ENCODE results near the gene TNFRSF1B. TPM values are rescaled to one million over a fixed set of nuclear protein-coding genes. Genes with fewer than 3 reads are reported as not detected.

The TNFRSF1B gene
- total and polyA plus RNA-seq, 9 of the 15 experiments (the other 6 are each of a cell fraction or from before 2014, with no cell fraction given): 8.8 to 91.3 (median 36.0) TPM

DNA sequence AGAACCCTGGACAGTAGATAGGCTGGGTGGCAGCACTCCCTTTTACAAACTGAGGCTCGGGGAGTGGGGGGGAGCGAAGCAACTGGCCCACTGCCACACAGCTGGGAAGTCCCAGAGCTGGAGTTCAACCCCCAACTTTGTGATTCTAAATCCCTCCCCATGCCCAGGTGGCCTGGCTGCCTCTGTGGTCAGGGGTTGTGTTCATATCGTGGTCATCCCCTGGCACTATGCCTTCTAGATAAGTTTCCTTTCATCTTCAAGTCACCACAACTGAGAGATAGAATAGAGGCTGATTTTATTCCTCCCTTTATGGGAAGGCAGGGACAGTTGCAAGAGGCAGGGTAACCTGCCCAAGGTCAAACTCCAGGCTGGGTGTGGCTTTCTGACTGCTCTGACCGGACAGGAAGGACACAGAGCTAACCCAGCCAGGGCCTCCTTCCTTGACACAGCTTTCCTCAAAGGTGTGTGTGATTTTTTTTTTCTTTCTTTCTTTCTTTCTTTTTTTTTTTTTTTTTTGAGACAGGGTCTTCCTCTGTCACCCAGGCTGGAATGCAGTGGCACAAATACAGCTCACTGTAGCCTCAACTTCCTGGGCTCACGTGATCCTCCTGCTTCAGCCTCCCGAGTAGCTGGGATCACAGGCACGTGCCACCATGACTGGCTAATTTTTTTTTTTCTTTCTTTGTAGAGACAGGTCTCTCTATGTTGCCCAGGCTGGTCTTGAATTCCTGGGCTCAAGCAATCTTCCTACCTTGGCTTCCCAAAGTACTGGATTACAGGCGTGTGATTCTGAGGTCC is 18.4 kb upstream of the TNFRSF1B start (continued):
- TF ChIP-seq SAFB (IDR thresholded peaks at IDR 0.05; ENCODE audit: borderline replicate concordance, low read depth, low read length) (no peak), NFIC (IDR thresholded peaks at IDR 0.05) (0 out of 2 replicates have a peak, but pooled peaks have one; percentile 32), DNMT1 (IDR thresholded peaks at IDR 0.05) (no peak), CSDE1 (IDR thresholded peaks at IDR 0.05) (no peak), RNF2 (IDR thresholded peaks at IDR 0.05) (no peak), NUFIP1 (IDR thresholded peaks at IDR 0.05; ENCODE audit: partially characterized antibody) (no peak), ZFPM2 (CRISPR knock-in tag; IDR thresholded peaks at IDR 0.05) (no peak), ESRRA (IDR thresholded peaks at IDR 0.05; ENCODE audit: borderline replicate concordance, low read depth) (peak; percentile 93), HOXB6 (CRISPR knock-in tag; IDR thresholded peaks at IDR 0.05; ENCODE audit: borderline replicate concordance) (no peak), HDAC8 (tag; IDR thresholded peaks at IDR 0.05) (no peak)
- TF ChIP-seq, protein P1, sequence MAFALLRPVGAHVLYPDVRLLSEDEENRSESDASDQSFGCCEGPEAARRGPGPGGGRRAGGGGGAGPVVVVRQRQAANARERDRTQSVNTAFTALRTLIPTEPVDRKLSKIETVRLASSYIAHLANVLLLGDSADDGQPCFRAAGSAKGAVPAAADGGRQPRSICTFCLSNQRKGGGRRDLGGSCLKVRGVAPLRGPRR (CRISPR knock-in tag; IDR thresholded peaks at IDR 0.05): no peak
- TF ChIP-seq, protein P2, sequence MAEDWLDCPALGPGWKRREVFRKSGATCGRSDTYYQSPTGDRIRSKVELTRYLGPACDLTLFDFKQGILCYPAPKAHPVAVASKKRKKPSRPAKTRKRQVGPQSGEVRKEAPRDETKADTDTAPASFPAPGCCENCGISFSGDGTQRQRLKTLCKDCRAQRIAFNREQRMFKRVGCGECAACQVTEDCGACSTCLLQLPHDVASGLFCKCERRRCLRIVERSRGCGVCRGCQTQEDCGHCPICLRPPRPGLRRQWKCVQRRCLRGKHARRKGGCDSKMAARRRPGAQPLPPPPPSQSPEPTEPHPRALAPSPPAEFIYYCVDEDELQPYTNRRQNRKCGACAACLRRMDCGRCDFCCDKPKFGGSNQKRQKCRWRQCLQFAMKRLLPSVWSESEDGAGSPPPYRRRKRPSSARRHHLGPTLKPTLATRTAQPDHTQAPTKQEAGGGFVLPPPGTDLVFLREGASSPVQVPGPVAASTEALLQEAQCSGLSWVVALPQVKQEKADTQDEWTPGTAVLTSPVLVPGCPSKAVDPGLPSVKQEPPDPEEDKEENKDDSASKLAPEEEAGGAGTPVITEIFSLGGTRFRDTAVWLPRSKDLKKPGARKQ (CRISPR knock-in tag; IDR thresholded peaks at IDR 0.05): no peak
- TF ChIP-seq, protein P3, sequence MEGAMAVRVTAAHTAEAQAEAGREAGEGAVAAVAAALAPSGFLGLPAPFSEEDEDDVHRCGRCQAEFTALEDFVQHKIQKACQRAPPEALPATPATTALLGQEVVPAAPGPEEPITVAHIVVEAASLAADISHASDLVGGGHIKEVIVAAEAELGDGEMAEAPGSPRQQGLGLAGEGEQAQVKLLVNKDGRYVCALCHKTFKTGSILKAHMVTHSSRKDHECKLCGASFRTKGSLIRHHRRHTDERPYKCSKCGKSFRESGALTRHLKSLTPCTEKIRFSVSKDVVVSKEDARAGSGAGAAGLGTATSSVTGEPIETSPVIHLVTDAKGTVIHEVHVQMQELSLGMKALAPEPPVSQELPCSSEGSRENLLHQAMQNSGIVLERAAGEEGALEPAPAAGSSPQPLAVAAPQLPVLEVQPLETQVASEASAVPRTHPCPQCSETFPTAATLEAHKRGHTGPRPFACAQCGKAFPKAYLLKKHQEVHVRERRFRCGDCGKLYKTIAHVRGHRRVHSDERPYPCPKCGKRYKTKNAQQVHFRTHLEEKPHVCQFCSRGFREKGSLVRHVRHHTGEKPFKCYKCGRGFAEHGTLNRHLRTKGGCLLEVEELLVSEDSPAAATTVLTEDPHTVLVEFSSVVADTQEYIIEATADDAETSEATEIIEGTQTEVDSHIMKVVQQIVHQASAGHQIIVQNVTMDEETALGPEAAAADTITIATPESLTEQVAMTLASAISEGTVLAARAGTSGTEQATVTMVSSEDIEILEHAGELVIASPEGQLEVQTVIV (CRISPR knock-in tag; IDR thresholded peaks at IDR 0.05; ENCODE audit: borderline replicate concordance): no peak
- TF ChIP-seq, protein P4, sequence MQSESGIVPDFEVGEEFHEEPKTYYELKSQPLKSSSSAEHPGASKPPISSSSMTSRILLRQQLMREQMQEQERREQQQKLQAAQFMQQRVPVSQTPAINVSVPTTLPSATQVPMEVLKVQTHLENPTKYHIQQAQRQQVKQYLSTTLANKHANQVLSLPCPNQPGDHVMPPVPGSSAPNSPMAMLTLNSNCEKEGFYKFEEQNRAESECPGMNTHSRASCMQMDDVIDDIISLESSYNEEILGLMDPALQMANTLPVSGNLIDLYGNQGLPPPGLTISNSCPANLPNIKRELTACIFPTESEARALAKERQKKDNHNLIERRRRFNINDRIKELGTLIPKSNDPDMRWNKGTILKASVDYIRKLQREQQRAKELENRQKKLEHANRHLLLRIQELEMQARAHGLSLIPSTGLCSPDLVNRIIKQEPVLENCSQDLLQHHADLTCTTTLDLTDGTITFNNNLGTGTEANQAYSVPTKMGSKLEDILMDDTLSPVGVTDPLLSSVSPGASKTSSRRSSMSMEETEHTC (IDR thresholded peaks at IDR 0.05): no peak
- TF ChIP-seq, protein P5, sequence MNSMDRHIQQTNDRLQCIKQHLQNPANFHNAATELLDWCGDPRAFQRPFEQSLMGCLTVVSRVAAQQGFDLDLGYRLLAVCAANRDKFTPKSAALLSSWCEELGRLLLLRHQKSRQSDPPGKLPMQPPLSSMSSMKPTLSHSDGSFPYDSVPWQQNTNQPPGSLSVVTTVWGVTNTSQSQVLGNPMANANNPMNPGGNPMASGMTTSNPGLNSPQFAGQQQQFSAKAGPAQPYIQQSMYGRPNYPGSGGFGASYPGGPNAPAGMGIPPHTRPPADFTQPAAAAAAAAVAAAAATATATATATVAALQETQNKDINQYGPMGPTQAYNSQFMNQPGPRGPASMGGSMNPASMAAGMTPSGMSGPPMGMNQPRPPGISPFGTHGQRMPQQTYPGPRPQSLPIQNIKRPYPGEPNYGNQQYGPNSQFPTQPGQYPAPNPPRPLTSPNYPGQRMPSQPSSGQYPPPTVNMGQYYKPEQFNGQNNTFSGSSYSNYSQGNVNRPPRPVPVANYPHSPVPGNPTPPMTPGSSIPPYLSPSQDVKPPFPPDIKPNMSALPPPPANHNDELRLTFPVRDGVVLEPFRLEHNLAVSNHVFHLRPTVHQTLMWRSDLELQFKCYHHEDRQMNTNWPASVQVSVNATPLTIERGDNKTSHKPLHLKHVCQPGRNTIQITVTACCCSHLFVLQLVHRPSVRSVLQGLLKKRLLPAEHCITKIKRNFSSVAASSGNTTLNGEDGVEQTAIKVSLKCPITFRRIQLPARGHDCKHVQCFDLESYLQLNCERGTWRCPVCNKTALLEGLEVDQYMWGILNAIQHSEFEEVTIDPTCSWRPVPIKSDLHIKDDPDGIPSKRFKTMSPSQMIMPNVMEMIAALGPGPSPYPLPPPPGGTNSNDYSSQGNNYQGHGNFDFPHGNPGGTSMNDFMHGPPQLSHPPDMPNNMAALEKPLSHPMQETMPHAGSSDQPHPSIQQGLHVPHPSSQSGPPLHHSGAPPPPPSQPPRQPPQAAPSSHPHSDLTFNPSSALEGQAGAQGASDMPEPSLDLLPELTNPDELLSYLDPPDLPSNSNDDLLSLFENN (IDR thresholded peaks at IDR 0.05; ENCODE audit: low read depth in 2 of 2, low read length in 2 of 2): no peak
- TF ChIP-seq, protein P6, sequence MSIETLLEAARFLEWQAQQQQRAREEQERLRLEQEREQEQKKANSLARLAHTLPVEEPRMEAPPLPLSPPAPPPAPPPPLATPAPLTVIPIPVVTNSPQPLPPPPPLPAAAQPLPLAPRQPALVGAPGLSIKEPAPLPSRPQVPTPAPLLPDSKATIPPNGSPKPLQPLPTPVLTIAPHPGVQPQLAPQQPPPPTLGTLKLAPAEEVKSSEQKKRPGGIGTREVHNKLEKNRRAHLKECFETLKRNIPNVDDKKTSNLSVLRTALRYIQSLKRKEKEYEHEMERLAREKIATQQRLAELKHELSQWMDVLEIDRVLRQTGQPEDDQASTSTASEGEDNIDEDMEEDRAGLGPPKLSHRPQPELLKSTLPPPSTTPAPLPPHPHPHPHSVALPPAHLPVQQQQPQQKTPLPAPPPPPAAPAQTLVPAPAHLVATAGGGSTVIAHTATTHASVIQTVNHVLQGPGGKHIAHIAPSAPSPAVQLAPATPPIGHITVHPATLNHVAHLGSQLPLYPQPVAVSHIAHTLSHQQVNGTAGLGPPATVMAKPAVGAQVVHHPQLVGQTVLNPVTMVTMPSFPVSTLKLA (conservative IDR thresholded peaks at IDR 0.05): no peak
